HepG2 (cell line): ENCODE data around the gene COQ8B. TPM values are rescaled to one million over a fixed set of nuclear protein-coding genes. Genes with fewer than 3 reads are reported as not detected.

Experiments
- ATF1 ChIP-seq: IDR thresholded peaks from 2 replicates; pipeline ENCODE4 v1.6.1; 2016; ENCODE audit warnings: mild to moderate bottlenecking, control low read depth
- CENPX ChIP-seq: sonication (generic); formaldehyde crosslinking; IDR thresholded peaks from 2 replicates; pipeline ENCODE4 v1.9.0; 2021; ENCODE audit warnings: mild to moderate bottlenecking, missing genetic modification reagents, moderate library complexity
- DRAP1 ChIP-seq: IDR thresholded peaks from 2 replicates; pipeline ENCODE4 v1.6.1; 2016; ENCODE audit warnings: missing genetic modification reagents, missing compliant biosample characterization
- GATAD1 ChIP-seq: IDR thresholded peaks from 2 replicates; pipeline ENCODE4 v1.6.1; 2016; ENCODE audit warnings: missing genetic modification reagents, missing compliant biosample characterization
- IKZF1 ChIP-seq: fragments of 450-650 bp; IDR thresholded peaks from 2 replicates; pipeline ENCODE4 v1.7.1; 2016
- JDP2 ChIP-seq: sonication (generic); formaldehyde crosslinking; IDR thresholded peaks from 2 replicates; pipeline ENCODE4 v1.8.1; 2022; ENCODE audit warnings: missing genetic modification reagents, borderline replicate concordance
- KAT2B ChIP-seq: fragments of 150-350 bp; IDR thresholded peaks from 2 replicates; pipeline ENCODE4 v1.6.1; 2014; ENCODE audit warnings: low read depth, low read length, borderline replicate concordance
- KLF12 ChIP-seq: sonication (generic); formaldehyde crosslinking; IDR thresholded peaks from 2 replicates; pipeline ENCODE4 v1.4.0; 2020; ENCODE audit warnings: missing genetic modification reagents, borderline replicate concordance
- MED8 ChIP-seq: sonication (generic); formaldehyde crosslinking; IDR thresholded peaks from 2 replicates; pipeline ENCODE4 v1.8.1; 2023; ENCODE audit warnings: mild to moderate bottlenecking, missing genetic modification reagents; ENCODE audit not compliant: insufficient replicate concordance
- NR1H2 ChIP-seq: sonication (generic); formaldehyde crosslinking; IDR thresholded peaks from 2 replicates; pipeline ENCODE4 v1.8.1; 2022; ENCODE audit warnings: low read depth, missing genetic modification reagents, borderline replicate concordance
- ONECUT2 ChIP-seq: sonication (generic); formaldehyde crosslinking; IDR thresholded peaks from 2 replicates; pipeline ENCODE4 v1.4.0; 2020; ENCODE audit warnings: missing genetic modification reagents
- RBAK ChIP-seq: sonication (generic); formaldehyde crosslinking; IDR thresholded peaks from 2 replicates; pipeline ENCODE4 v1.5.1; 2020; ENCODE audit warnings: mild to moderate bottlenecking, missing genetic modification reagents
- RFX1 ChIP-seq: fragments of 450-650 bp; IDR thresholded peaks from 2 replicates; pipeline ENCODE4 v1.6.1; 2017
- RNF2 ChIP-seq: fragments of 450-650 bp; conservative IDR thresholded peaks from 2 replicates; pipeline ENCODE4 v1.6.1; 2016; ENCODE audit warnings: low read depth
- SSRP1 ChIP-seq: IDR thresholded peaks from 2 replicates; pipeline ENCODE4 v1.6.1; 2016; ENCODE audit warnings: control low read depth
- ZBTB3 ChIP-seq: sonication (generic); formaldehyde crosslinking; IDR thresholded peaks from 2 replicates; pipeline ENCODE4 v1.4.0; 2020; ENCODE audit warnings: low read depth, mild to moderate bottlenecking, moderate library complexity, missing genetic modification reagents, borderline replicate concordance
- ZBTB40 ChIP-seq, 2 experiments: fragments of 450-650 bp in 1 of 2; sonication (generic) in 1 of 2; formaldehyde crosslinking in 1 of 2; IDR thresholded peaks; 2 replicates each; pipeline versions ENCODE4 v1.6.1 to v1.8.0; 2016 to 2022; ENCODE audit warnings: antibody characterized with exemption in 1 of 2, mild to moderate bottlenecking in 1 of 2, missing genetic modification reagents in 1 of 2
- ZFP36L2 ChIP-seq: sonication (generic); formaldehyde crosslinking; IDR thresholded peaks from 2 replicates; pipeline ENCODE4 v1.4.0; 2020; ENCODE audit warnings: missing genetic modification reagents
- ZKSCAN5 ChIP-seq: sonication (generic); formaldehyde crosslinking; IDR thresholded peaks from 2 replicates; pipeline ENCODE4 v1.5.1; 2020; ENCODE audit warnings: mild to moderate bottlenecking, missing genetic modification reagents
- ZNF337 ChIP-seq: sonication (generic); formaldehyde crosslinking; IDR thresholded peaks from 2 replicates; pipeline ENCODE4 v1.5.1; 2020; ENCODE audit warnings: missing genetic modification reagents, low read depth, mild to moderate bottlenecking, borderline replicate concordance
- ZNF382 ChIP-seq: sonication (generic); formaldehyde crosslinking; IDR thresholded peaks from 2 replicates; pipeline ENCODE4 v1.5.0; 2020; ENCODE audit warnings: missing genetic modification reagents, mild to moderate bottlenecking, borderline replicate concordance
- ZNF558 ChIP-seq: sonication (generic); formaldehyde crosslinking; IDR thresholded peaks from 2 replicates; pipeline ENCODE4 v1.9.0; 2022; ENCODE audit warnings: mild to moderate bottlenecking, missing genetic modification reagents, borderline replicate concordance
- ZSCAN30 ChIP-seq: sonication (generic); formaldehyde crosslinking; IDR thresholded peaks from 2 replicates; pipeline ENCODE4 v1.5.0; 2020; ENCODE audit warnings: mild to moderate bottlenecking, missing genetic modification reagents
- polyA plus RNA-seq, 8 experiments: library from polyadenylated mRNA; depleted of rRNA in 3 of 8; stranded (reverse) in 7 of 8; unstranded in 1 of 8; fragments of >200 nt; fragmentation: Illumina TruSeq in 4 of 8; extraction: Trizol in 4 of 8; gene quantifications; 2 replicates each; pipeline versions ENCODE4 v1.2.1 to v1.2.3, GENCODE V29; 2011 to 2016; ENCODE audit warnings: low read depth in 4 of 8, missing spikeins in 1 of 8, mixed read lengths in 1 of 8; ENCODE audit not compliant: insufficient read depth in 1 of 8
- total RNA-seq, 5 experiments: library from RNA; depleted of rRNA; stranded (reverse); fragments of >200 nt; fragmentation: Illumina TruSeq; extraction: Trizol; gene quantifications; 2 replicates each; pipeline ENCODE4 v1.2.3, GENCODE V29; 2016; ENCODE audit warnings: low read depth in 1 of 5

Gene COQ8B
- total and polyA plus RNA-seq, 2 of the 13 experiments (the other 11 are each of a cell fraction or from before 2014, with no cell fraction given), result 12.3 to 17.2 TPM

- no peak for TF ChIP-seq ATF1 (CRISPR knock-in tag)
- TF ChIP-seq KLF12, result 0 out of 2 replicates have a peak, but pooled peaks have one; percentile 66
- TF ChIP-seq ZNF382 (CRISPR knock-in tag), result no peak
- TF ChIP-seq ZBTB40 (IDR thresholded peaks at IDR 0.05), result no peak
- no peak for TF ChIP-seq ZBTB40 (CRISPR knock-in tag; IDR thresholded peaks at IDR 0.05)
- peak; percentile 18; the same call in 1 of the 2 replicates for TF ChIP-seq RNF2
- no peak for TF ChIP-seq ZSCAN30
- TF ChIP-seq MED8 (CRISPR knock-in tag), result no peak
- TF ChIP-seq ZKSCAN5 (CRISPR knock-in tag), result no peak
- TF ChIP-seq ZFP36L2 (CRISPR knock-in tag), result no peak
- TF ChIP-seq IKZF1, result no peak
- TF ChIP-seq ZNF558, result no peak
- TF ChIP-seq RFX1, result no peak
- 0 out of 2 replicates have a peak, but pooled peaks have one; percentile 18 for TF ChIP-seq NR1H2 (CRISPR knock-in tag)
- no peak for TF ChIP-seq KAT2B
- no peak for TF ChIP-seq ZNF337 (CRISPR knock-in tag)
- no peak for TF ChIP-seq DRAP1 (CRISPR knock-in tag)
- TF ChIP-seq JDP2 (CRISPR knock-in tag), result no peak
- TF ChIP-seq ZBTB3, result no peak
- TF ChIP-seq CENPX (CRISPR knock-in tag), result no peak
- TF ChIP-seq RBAK (CRISPR knock-in tag), result no peak
- peak; percentile 72 for TF ChIP-seq GATAD1 (CRISPR knock-in tag)
- no peak for TF ChIP-seq ONECUT2 (CRISPR knock-in tag)
- no peak for TF ChIP-seq SSRP1 (CRISPR knock-in tag)
Observed at GRCh38 chr19:40750874-40751537, 34.3 kb upstream of the COQ8B start, which contains the start of gene SNRPA (continued).
